HL-60 (cell line): ENCODE results near the gene IFT52.

Experiments
- DNase-seq, 2 experiments: peaks; one replicate each; pipeline ENCODE4 v3.0.0-alpha.2; 2010 to 2020; ENCODE audit warnings: low read depth in 1 of 2, low spot score in 1 of 2
- H3K27ac ChIP-seq: fragments of 250-450 bp; sonication (Bioruptor Pico); replicated peaks from 2 replicates; pipeline ENCODE4 v1.5.1; 2020; ENCODE audit warnings: mild to moderate bottlenecking, moderate library complexity
- H3K27me3 ChIP-seq: fragments of 250-450 bp; sonication (Bioruptor Pico); 2 replicates; pipeline ENCODE4 v1.5.1; 2021; ENCODE audit warnings: mild to moderate bottlenecking, moderate library complexity; ENCODE audit not compliant: insufficient read depth, poor library complexity, severe bottlenecking
- H3K4me3 ChIP-seq: replicated peaks from 2 replicates; pipeline ENCODE4 v1.5.1; 2011; ENCODE audit warnings: mild to moderate bottlenecking, control low read depth, low read length; ENCODE audit not compliant: insufficient read depth
- CTCF ChIP-seq: IDR thresholded peaks from one replicate; pipeline ENCODE4 v1.5.1; 2011; ENCODE audit warnings: low read length, control low read depth, inconsistent platforms; ENCODE audit not compliant: insufficient read depth
- GABPA ChIP-seq: IDR thresholded peaks from 2 replicates; pipeline ENCODE4 v1.6.1; 2012; ENCODE audit warnings: low read depth
- POLR2AphosphoS5 ChIP-seq: IDR thresholded peaks from 2 replicates; pipeline ENCODE4 v1.6.1; 2012; ENCODE audit warnings: low read depth
- SPI1 ChIP-seq: IDR thresholded peaks from 2 replicates; pipeline ENCODE4 v1.6.1; 2012; ENCODE audit warnings: low read depth, mild to moderate bottlenecking, borderline replicate concordance
- TF ChIP-seq, protein P1 (sequence below): IDR thresholded peaks from 2 replicates; pipeline ENCODE4 v1.6.1; 2012; ENCODE audit warnings: low read depth; ENCODE audit not compliant: insufficient replicate concordance

The IFT52 gene

DNA sequence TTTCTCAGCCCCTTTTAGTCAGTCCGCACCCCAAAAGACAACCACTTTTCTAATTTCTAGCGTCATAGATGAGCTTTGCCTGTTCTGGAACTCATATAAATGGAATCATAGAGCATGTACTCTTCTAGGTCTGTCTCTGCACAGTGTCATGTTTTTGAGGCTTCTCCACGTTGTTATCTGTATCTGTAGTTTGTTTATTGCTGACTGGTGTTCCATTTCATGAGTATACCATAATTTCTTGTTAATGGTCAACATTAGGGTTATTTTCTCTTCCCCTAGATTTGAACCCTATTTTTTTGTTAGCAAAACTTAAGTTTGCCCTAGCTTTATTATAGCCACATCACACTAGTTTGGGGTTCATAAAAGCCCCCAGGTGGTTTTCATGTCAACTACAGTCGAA, 48.1 kb upstream of the IFT52 start:
- no peaks in the 10 kb centered on the region for H3K27me3 ChIP-seq
- DNase-seq: no peak
- H3K27ac ChIP-seq: no peak overlapping the region
- no peak overlapping the region for H3K4me3 ChIP-seq
- no peak for TF ChIP-seq SPI1
- TF ChIP-seq, protein P1, sequence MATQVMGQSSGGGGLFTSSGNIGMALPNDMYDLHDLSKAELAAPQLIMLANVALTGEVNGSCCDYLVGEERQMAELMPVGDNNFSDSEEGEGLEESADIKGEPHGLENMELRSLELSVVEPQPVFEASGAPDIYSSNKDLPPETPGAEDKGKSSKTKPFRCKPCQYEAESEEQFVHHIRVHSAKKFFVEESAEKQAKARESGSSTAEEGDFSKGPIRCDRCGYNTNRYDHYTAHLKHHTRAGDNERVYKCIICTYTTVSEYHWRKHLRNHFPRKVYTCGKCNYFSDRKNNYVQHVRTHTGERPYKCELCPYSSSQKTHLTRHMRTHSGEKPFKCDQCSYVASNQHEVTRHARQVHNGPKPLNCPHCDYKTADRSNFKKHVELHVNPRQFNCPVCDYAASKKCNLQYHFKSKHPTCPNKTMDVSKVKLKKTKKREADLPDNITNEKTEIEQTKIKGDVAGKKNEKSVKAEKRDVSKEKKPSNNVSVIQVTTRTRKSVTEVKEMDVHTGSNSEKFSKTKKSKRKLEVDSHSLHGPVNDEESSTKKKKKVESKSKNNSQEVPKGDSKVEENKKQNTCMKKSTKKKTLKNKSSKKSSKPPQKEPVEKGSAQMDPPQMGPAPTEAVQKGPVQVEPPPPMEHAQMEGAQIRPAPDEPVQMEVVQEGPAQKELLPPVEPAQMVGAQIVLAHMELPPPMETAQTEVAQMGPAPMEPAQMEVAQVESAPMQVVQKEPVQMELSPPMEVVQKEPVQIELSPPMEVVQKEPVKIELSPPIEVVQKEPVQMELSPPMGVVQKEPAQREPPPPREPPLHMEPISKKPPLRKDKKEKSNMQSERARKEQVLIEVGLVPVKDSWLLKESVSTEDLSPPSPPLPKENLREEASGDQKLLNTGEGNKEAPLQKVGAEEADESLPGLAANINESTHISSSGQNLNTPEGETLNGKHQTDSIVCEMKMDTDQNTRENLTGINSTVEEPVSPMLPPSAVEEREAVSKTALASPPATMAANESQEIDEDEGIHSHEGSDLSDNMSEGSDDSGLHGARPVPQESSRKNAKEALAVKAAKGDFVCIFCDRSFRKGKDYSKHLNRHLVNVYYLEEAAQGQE: no peak

- H3K27ac ChIP-seq: no peak overlapping the region
- DNase-seq: no peak
- no peak for TF ChIP-seq CTCF
- TF ChIP-seq GABPA: no peak
- TF ChIP-seq SPI1: no peak
- TF ChIP-seq, protein P1: no peak
- no peak for TF ChIP-seq POLR2AphosphoS5
- H3K4me3 ChIP-seq: no peak overlapping the region
- no peaks in the 10 kb centered on the region for H3K27me3 ChIP-seq
Observed at GRCh38 chr20:43543138-43543537, 47.6 kb upstream of the IFT52 start.

DNA sequence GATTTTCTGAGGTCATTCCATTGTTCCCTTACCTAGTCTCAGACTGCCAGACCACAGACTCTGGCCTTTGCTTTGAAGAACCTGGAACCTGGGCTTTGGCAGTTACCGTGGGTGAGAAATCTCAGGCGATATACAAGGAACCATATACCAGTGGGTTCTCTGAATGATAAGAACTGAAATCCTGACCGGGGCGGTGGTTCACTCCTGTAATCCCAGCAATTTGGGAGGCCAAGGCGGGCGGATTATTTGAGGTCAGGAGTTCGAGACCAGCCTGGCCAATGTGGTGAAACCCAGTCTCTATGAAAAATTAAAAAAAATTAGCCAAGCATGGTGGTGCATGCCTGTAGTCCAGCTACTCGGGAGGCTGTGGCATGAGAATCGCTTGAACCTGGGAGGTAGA, 46.2 kb upstream of the IFT52 start:
- Histone ChIP-seq H3K27me3 (no peaks in the 10 kb centered on the region), H3K27ac (no peak overlapping the region), H3K4me3 (no peak overlapping the region)
- TF ChIP-seq POLR2AphosphoS5: no peak
- TF ChIP-seq SPI1: no peak
- no peak for TF ChIP-seq CTCF
- TF ChIP-seq, protein P1: no peak
- no peak for TF ChIP-seq GABPA
- DNase-seq: no peak
